ENCODE results near the gene HOXB9.

Gene HOXB9

GRCh38 chr17:48598736-48599135 lies 27.4 kb downstream of the HOXB9 start:
- no peak for TF ChIP-seq CTCF (IDR thresholded peaks at IDR 0.05)

- TF ChIP-seq CTCF (IDR thresholded peaks at IDR 0.05): no peak
These were observed 28.2 kb downstream of the HOXB9 start for GRCh38 chr17:48597778-48598631.

- TF ChIP-seq CTCF (IDR thresholded peaks at IDR 0.05): no peak
These were observed 28.7 kb downstream of the HOXB9 start for GRCh38 chr17:48597528-48597777.

- no peak for TF ChIP-seq CTCF (IDR thresholded peaks at IDR 0.05)
These were observed 29.2 kb downstream of the HOXB9 start for GRCh38 chr17:48596735-48597527.

- TF ChIP-seq CTCF (IDR thresholded peaks at IDR 0.05): no peak
These were observed 30.0 kb downstream of the HOXB9 start for GRCh38 chr17:48596000-48596734.

GRCh38 chr17:48595278-48595999 lies 30.7 kb downstream of the HOXB9 start:
- TF ChIP-seq CTCF (IDR thresholded peaks at IDR 0.05): no peak
